Measurements from ENCODE around the gene MILR1. TPM values are rescaled to one million over a fixed set of nuclear protein-coding genes. Genes with fewer than 3 reads are reported as not detected.

Gene MILR1
- total and polyA plus RNA-seq, 2 donors (not counting 3 experiments of a cell fraction or from before 2014, with no cell fraction given): 1.2 to 17.8 TPM

GRCh38 chr17:64506201-64506575 is 57.3 kb downstream of the MILR1 start, which contains the start of gene DDX5:
Gene DDX5 (minus strand): TSS chr17:64506289. CDS start chr17:64506119, 170 bp downstream.
- peak within 1 kb of the TSS; percentile 49 for H2AFZ ChIP-seq (ENCODE audit: low read depth, low read length)
- H3K9me3 ChIP-seq (replicated peaks; ENCODE audit: control insufficient read depth, insufficient read depth, low read length): no peaks in the 10 kb centered on the region
- no peaks in the 10 kb centered on the region for H3K27me3 ChIP-seq (ENCODE audit: control insufficient read depth in 2 of 2, insufficient read depth in 2 of 2, low read length in 2 of 2)
- dilution Hi-C loops (cut with MboI; ENCODE audit: extremely low pct_ligation_motif_present, low sequenced_read_pairs) (no loop called here), intact Hi-C loops (cut with micrococcal nuclease) (loop anchor here (5.0 to 10.0 kb wide), 2 partner anchors 141 to 239 kb away; no protein-coding TSS in a partner anchor)
- ChIA-PET CTCF (interaction anchor here (0.9 to 2.4 kb wide), 7 partner anchors 9 to 143 kb away, joined by 3 to 29 read pairs (median 4); partner anchors contain the start of gene POLG2), POLR2A (interaction anchor here (0.5 to 3.4 kb wide), 11 partner anchors 9 to 497 kb away, joined by 3 to 37 read pairs (median 3); partner anchors contain the start of gene POLG2)
- peak; percentile 97 for DNase-seq (ENCODE audit: low read depth, low spot score)
- peak within 1 kb of the TSS; percentile 100 for H3K9ac ChIP-seq (replicated peaks; ENCODE audit: extremely low read depth, insufficient read depth, low read length)
- TF ChIP-seq CTCF (IDR thresholded peaks at IDR 0.05; ENCODE audit: extremely low read depth in 1 of 2, insufficient read depth in 1 of 2, low read depth in 1 of 2, low read length in 2 of 2) (no peak), POLR2AphosphoS5 (IDR thresholded peaks at IDR 0.05; ENCODE audit: insufficient read depth, low read depth, low read length) (peak; percentile 100), POLR2A (IDR thresholded peaks at IDR 0.05; ENCODE audit: low read depth, low read length) (peak; percentile 100), JUN (IDR thresholded peaks at IDR 0.05; ENCODE audit: borderline replicate concordance, insufficient read depth, insufficient read length, low read depth) (peak; percentile 8)
- H3K4me2 ChIP-seq (ENCODE audit: insufficient read depth, low read length): peak within 1 kb of the TSS; percentile 98
- peak within 1 kb of the TSS; percentile 65 to 97 (median 95) for H3K4me3 ChIP-seq (replicated peaks in 1 of 3; ENCODE audit: insufficient read depth in 1 of 3, low read depth in 1 of 3, low read length in 3 of 3)
- H4K20me1 ChIP-seq (replicated peaks; ENCODE audit: control insufficient read depth, extremely low read depth, insufficient read depth, low read length): peaks cover 29% of the 10 kb centered on the region
- BruUV-seq (replicated peaks): no TSS peak
- peaks cover 39% of the 10 kb centered on the region for H3K4me1 ChIP-seq (ENCODE audit: control insufficient read depth, extremely low read depth, insufficient read depth, low read length)
- FAIRE-seq: no peak
- H3K27ac ChIP-seq (ENCODE audit: insufficient read depth, low read depth, low read length): peak within 1 kb of the TSS; percentile 98
- H3K36me3 ChIP-seq (ENCODE audit: control insufficient read depth in 2 of 2, extremely low read depth in 1 of 2, insufficient read depth in 2 of 2, low read length in 2 of 2): peaks cover 29 to 36% of the 10 kb centered on the region in 2 experiments
- H3K9me1 ChIP-seq (replicated peaks; ENCODE audit: control insufficient read depth, extremely low read depth, insufficient read depth, low read length): no peaks in the 10 kb centered on the region
- H3K79me2 ChIP-seq (ENCODE audit: control insufficient read depth, insufficient read depth, low read length): peaks cover 80% of the 10 kb centered on the region

All from endothelial cell of umbilical vein (primary cell).